HG03280 (cell line): ENCODE data around the gene HJV.

Source experiments
- ATAC-seq: cut with Tn5 transposase; IDR thresholded peaks from one replicate; pipeline ENCODE4 v1.9.1; 2021; ENCODE audit warnings: mild to moderate bottlenecking, moderate library complexity; ENCODE audit not compliant: unreplicated experiment

The HJV gene

GRCh38 chr1:145978854-145979745 is 42.4 kb downstream of the HJV start:
- peak; percentile 87 for ATAC-seq

- no peak for ATAC-seq
These were observed 43.1 kb downstream of the HJV start for GRCh38 chr1:145978471-145978853.

- no peak for ATAC-seq
These were observed 43.8 kb downstream of the HJV start for GRCh38 chr1:145977486-145978470.

GRCh38 chr1:145977016-145977415 is 44.5 kb downstream of the HJV start:
- ATAC-seq, result no peak

- no peak for ATAC-seq
These were observed 46.3 kb downstream of the HJV start for GRCh38 chr1:145975216-145975615.

- ATAC-seq, result no peak
These were observed 46.8 kb downstream of the HJV start for GRCh38 chr1:145974721-145975120.

- ATAC-seq, result no peak
These were observed 49.0 kb downstream of the HJV start for GRCh38 chr1:145972580-145972979.
